Central memory CD4-positive, alpha-beta T cell (primary cell): ENCODE measurements around the gene GSTM2.
"Not testable (repeated sequence)": the region's sequence is repeated elsewhere in the genome, so short reads cannot be mapped to it uniquely, and the experiment has no call there.

ENCODE experiments used
- DNase-seq: peaks from one replicate; pipeline ENCODE4 v3.0.0; 2022

GSTM2 gene

GRCh38 chr1:109650609-109651008 is 17.2 kb upstream of the GSTM2 start:
- no peak for DNase-seq

GRCh38 chr1:109652402-109652801 is 15.5 kb upstream of the GSTM2 start:
- no peak for DNase-seq

DNA sequence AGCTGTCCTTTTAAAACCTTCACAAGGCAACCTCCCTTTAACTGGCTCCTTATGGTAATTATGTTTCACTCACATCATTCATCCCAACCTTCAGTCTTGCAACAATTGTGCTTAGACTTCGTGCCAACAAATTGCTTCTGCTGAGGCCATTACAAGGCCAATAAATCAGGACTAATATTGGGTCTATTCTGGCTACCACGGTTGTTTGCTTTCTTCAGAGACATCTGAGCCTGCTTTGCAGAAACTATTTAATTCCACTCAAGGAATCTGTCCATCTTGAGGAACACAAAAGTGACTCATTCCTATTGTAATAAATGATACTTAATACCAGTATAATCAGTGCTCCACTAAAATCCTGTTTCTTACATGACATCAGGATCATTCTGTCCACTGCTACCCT is 14.6 kb upstream of the GSTM2 start:
- DNase-seq = no peak

DNA sequence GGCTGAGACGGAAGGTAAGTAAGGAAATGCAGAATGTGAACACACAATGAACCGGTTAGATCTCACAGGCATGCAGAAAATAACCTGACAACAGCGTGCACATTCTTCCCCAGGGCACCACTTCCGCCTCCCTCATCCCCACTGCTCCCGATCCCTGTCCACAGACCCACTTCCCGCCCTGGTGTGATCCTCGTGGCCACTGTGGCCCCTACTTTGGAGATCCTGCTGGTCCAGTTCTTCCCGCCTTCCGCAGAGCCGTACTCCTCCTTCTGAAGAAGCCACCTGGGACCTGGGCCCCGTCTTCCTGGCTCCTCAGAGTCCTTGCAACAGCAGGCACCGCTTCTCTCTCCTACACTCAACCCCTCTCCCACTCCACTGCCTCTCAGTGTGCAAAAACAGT is 13.3 kb upstream of the GSTM2 start:
- no peak for DNase-seq

- DNase-seq = peak; percentile 32
Measured at GRCh38 chr1:109655615-109656519, 12.0 kb upstream of the GSTM2 start, which contains the start of gene GSTM4. Gene GSTM4, plus strand, starts transcription at chr1:109656099. Its CDS starts 291 bp downstream, at chr1:109656390.

- no peak for DNase-seq
Measured at GRCh38 chr1:109657395-109657794, 10.5 kb upstream of the GSTM2 start.

DNA sequence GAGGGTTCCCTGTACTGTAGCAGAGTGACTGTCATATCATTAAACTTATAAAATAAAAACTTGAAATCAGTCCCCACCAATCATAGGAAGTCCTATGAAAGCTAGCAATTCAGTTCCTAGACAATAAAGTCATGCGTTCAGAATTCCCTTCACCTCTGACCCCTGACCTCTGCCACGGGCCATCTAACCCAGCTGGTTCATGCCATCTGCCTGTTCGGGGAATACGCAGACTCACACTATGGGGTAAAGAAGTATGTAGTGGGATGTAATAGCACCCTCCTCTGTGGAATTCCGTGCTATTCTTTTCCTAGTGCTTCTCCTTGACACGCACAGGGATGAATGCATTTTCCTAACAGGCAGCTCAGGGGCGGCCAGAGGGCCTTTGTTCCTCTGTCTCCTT is 9.9 kb upstream of the GSTM2 start:
- DNase-seq = no peak

- no peak for DNase-seq
Measured at GRCh38 chr1:109658533-109659042, 9.3 kb upstream of the GSTM2 start.

GRCh38 chr1:109659145-109659544 is 8.7 kb upstream of the GSTM2 start:
- DNase-seq = no peak

GRCh38 chr1:109659997-109660690 is 7.7 kb upstream of the GSTM2 start:
- DNase-seq = no peak

DNA sequence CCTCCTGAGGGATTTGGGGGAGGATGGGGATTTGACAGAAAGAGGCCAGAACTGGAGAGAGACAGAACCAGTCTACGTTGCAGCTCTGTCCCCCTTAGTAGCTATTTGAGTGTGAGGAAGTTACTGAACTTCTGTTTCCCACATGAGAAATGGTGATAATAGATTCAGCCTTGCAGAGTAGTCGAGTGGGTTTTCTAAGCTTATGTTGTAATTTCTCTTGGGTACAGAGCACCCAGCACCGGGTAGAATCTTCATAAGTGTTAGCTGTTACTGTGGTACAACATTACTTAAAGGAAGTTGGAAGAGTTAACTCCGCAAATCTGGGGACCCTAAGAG is 7.2 kb upstream of the GSTM2 start:
- DNase-seq = not testable (repeated sequence)

DNA sequence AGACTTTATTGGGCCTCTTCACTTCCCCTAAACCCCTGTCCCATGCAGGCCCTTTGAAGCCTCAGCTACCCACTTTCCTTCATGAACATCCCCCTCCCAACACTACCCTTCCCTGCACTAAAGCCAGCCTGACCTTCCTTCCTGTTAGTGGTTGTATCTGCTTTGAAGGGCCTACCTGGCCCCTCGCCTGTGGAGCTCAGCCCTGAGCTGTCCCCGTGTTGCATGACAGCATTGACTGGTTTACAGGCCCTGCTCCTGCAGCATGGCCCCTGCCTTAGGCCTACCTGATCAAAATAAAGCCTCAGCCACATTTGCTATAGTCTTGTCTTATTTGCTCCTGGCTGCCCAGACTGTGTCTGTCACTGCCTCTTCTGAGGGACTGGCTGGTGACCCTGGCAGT is 6.5 kb upstream of the GSTM2 start:
- DNase-seq = no peak

- no peak for DNase-seq
Measured at GRCh38 chr1:109664671-109665070, 3.2 kb upstream of the GSTM2 start.

DNA sequence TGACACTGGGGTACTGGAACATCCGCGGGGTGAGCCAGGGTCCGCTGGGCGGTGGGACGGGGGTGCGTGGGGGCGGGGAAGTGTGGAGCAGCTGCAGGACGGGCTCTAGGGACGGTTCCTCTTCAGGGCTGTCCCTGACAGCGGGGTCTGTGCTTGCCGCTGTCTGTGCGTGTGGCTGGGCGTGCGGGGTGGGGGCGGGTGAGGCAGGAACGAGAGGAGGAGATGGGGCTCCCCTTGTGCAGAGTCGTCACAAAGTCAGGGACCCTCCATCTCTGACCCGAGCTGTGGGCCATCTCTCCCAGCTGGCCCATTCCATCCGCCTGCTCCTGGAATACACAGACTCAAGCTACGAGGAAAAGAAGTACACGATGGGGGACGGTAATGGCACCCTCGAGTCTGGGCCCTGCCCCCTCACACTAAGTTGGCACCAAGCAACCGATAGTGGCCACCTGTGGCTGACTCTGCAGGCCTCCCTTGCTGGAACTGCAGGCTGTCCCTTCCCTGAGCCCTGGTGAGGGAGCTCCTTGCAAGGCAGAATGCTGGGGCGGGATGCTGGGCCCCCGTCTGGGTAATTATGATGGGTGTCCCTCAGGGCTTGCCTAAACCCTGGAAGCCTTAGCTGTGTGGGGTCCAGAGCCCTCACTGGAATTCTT is 392 bp downstream of the GSTM2 start:
- no peak for DNase-seq

DNA sequence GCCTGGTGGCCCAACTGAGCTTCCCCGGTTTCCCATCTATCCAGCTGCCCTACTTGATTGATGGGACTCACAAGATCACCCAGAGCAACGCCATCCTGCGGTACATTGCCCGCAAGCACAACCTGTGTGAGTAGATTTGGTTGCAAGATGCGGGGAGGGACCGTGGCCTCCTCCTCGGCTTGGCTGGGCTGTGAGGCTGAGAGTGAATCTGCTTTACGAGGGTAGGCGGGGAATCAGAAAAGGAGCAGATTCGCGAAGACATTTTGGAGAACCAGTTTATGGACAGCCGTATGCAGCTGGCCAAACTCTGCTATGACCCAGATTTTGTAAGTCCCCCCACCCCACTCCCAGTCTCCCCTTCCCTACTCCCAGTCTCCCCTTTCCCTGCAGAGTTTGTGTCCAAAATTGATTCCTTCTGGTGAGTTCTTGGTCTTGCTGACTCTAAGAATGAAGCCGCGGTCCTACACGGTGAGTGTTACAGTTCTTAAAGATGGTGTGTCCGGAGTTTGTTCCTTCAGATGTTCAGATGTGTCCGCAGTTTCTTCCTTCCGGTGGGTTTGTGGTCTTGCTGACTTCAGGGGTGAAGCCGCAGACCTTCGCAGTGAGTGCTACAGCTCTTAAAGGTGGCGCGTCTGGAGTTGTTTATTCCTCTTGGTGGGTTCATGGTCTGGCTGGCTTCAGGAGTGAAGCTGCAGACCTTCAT is 1.5 kb downstream of the GSTM2 start:
- DNase-seq = no peak

DNA sequence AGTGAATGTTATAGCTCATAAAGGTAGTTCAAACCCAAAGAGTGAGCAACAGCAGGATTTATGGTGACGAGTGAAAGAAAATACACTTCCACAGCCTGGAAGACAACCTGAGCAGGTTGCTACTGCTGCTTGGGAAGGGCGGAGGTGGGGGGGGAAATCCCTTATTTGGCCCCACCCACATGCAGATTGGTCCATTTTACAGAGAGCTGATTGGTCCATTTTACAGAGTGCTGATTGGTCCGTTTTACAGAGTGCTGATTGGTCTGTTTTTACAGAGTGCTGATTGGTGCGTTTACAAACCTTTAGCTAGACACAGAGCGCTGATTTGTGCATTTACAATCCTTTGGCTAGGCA is 2.1 kb downstream of the GSTM2 start:
- DNase-seq = not testable (repeated sequence)

DNA sequence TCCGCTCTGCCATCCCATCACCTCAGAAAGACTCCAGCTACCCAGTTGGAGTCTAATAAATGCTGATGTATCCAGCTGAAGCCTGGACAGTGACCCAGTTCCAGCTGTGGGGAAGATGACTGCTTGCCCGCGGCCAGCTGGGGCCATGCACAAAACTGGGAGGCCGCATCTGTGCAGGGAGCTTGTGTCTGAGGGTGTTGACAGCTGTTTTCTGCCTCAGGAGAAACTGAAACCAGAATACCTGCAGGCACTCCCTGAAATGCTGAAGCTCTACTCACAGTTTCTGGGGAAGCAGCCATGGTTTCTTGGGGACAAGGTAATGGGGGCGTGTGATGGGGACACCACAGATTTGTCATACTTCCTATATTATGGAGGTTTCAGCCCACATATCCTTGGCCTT is 3.2 kb downstream of the GSTM2 start:
- DNase-seq = no peak

DNA sequence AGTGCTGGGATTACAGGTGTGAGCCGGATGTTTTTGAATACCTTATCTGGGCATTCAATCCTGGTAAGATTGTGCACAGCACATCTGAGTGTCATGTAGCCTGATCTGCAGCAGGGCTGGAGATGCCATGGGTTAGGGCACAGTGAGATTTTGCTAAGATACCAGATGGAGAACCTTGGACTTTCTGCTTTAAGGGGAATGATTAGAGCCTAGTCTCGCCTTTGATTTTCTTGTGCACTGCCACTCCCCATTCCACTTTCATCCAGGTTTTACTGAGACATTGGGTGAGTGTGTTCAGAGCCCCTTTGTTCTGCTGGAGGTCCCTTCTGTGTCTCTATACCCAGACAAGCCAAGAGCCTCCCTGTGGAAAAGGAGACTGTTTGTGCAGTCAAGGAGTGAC is 6.0 kb downstream of the GSTM2 start:
- not testable (repeated sequence) for DNase-seq

- DNase-seq = not testable (repeated sequence)
Measured at GRCh38 chr1:109676683-109677381, 9.0 kb downstream of the GSTM2 start.

- no peak for DNase-seq
Measured at GRCh38 chr1:109677459-109677858, 9.6 kb downstream of the GSTM2 start.

DNA sequence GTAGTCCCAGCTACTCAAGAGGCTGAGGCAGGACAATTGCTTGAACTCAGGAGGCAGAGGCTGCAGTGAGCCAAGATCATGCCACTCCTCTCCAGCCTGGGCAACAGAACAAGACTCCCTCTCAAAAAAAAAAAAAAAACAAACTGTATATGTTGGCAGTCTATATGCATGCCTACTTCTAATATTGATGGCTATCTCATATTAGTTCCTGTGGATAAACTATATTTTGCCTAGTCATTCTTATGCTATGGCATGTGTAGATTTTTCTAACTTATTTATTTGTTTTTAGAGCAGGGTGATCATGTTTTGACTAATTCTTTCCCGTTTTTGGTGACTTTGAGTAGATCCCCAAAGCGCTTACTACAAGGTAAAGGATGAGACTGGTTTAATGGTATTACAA is 10.8 kb downstream of the GSTM2 start:
- DNase-seq = not testable (repeated sequence)

GRCh38 chr1:109684777-109685176 is 16.9 kb downstream of the GSTM2 start:
- DNase-seq = not testable (repeated sequence)
